HG03066 (cell line): Measurements from ENCODE around the gene DIP2B.

ENCODE experiments used
- ATAC-seq: cut with Tn5 transposase; IDR thresholded peaks from one replicate; pipeline ENCODE4 v1.9.1; 2021; ENCODE audit warnings: low read depth; ENCODE audit not compliant: unreplicated experiment

Gene DIP2B

DNA sequence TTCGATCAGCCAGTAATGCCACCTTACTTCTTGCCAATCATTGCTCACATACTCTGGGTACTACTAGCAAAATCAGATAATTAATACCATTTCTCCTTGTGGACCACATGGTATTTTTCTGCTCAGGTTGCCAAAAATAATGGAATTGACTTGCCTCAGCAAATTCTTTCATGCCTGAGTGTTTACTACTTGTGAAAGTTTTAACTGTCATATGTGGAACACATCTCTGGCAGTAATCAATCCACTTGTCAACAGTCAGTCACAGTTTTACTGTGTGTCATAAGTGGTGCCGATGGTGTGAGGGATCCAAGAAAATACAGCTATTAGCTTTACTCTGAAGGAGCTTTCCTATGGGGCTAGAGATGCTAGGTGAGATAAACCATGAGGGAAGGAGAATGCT, 203.8 kb downstream of the DIP2B start:
- ATAC-seq: no peak

DNA sequence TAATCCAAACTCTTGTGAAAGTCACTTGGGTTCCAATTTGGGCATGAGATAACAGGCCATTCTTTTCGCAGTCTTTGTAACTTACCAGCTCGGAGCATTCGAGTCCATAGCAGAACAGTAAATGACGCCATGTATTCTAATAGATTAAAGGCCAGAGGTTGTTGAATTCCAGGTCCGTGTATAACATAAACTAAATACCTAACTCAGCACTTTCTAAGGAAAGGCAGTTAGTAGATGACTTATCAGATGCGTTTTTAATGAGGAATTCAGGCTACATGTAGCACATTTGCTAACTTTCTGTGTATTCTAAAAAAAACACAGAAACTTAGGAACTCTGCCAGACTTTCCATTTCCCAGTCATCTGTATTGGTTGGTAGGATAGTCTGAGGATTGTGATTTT, 206.3 kb downstream of the DIP2B start:
- ATAC-seq: no peak

DNA sequence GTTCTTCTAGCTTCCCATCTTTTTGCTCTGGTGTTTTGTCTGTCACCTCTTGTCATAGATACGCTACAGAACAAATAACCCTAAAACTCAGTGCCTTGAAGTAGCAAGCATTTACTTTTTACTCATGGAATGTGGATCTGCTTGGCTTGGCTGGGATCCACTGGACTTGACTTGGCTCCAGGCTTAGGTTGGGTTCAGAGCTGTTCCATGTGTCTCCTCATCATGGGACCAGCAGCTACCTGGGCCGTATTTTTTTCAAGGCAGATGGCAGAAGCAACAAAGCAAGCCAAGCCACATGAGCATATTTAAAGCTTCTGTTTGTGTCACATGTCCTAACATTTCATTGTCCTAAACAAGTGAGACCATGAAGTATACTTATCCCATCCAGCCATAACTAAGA, 210.4 kb downstream of the DIP2B start:
- no peak for ATAC-seq

DNA sequence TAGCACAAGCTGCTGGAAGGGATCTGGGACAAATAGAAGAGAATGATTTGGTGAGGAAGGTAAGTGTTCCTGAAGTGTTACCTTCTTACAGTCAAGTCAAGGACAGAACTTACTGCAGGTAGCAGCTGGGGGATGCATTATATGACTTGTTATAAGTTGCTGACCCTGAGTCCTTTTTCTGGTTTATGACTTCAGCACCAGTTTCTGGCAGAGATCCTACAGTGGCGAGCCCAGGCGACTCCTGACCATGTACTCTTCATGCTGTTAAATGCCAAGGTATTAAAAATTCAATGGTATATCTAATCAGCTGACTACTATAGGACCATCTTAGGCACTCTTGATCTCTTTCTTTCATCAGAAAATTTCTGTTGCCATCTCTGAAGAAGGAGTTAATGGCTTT, 214.0 kb downstream of the DIP2B start:
- ATAC-seq: no peak

DNA sequence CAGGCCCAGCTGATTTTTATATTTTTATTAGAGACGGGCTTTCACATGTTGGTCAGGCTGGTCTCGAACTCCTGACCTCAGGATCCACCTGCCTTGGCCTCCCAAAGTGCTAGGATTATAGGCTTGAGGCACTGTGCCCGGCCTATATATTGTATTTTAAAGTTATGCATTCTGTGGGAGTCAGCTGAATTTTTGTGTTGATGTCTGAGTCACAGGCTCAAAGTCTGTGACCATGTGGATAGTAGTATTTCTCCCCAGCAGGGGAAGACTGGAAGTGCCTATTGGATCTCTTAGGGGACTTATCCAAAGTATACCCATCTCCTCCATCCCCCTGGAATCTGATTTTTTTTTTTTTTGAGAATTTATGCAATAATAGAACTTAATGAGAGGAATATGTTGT, 215.3 kb downstream of the DIP2B start:
- ATAC-seq: no peak

DNA sequence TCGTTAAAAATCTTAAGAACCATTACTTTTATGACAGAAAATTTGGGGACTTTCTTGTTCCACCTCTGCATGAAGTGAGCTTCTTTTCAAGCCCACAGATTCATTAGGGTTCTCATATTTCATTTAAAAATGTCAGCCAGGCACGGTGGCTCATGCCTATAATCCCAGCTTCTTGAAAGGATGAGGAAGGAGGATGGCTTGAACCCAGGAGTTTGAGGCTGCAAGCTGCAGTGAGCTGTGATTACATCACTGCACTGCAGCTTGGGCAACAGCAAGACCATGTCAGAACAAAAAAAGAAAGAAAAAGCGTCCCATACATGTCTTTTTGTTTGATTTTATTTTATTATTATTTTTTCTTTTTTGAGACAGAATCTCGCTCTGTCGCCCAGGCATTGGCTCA, 215.7 kb downstream of the DIP2B start:
- no peak for ATAC-seq

DNA sequence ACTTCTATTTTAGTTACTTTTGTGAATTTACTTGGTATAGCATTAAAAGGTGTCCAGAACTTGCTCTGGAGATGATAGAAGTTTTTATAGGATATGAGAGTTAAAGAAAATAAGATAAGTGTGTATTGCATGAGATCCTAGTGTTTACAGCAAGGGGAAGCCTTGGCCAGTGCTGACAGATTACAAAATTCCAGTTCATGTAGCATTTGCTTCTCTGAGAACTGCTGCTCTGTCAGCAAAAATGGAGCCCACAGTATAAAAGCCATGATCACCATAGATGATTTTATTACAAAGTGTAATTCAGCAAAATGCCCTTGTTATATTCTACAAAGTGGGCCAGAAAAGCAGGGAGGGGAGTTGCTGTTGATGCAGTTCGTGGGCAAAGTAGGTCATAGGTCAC, 219.1 kb downstream of the DIP2B start:
- ATAC-seq: no peak

DNA sequence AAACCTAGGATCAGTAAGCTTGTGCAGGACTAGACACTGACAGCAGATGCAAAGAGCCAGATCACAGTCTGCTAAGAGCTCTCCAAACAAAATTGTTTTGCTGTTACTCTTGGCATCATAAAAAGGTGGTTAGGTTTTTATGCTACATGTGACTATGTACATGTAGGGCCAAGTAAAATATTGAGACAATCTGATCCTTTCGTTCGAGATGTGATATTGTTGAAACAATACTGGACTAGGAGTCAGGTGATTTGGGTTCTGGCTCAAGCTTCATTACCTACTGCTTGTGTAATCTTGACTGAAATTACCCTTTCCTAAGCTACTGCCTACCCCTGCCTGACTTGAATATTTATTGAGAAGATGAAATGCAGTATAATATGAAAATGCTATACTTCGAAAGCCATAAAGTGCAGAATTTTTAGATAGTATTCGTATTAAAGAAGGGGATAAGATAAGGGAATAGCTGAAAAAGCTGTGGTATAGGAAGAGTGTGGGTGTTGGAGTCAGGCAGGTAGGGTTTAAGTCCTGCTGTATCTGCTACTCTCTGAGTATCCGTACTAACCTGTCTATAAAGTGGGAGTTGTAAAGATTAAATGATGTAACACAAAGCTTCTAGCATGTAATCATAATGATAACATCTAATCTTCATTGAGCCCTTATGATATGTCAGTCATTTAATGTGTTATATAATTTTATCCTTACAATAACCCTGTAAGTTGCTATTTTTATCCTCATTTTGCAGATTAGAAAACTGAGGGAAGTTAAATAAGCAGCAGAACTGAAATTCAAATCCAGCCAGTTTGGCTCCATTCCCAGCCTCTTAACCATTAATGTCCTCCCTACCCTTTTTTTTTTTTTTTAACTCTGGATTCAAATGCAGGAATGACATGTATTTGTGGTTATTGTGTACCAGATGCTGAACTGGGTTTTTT, 220.5 kb downstream of the DIP2B start:
- ATAC-seq: no peak

DNA sequence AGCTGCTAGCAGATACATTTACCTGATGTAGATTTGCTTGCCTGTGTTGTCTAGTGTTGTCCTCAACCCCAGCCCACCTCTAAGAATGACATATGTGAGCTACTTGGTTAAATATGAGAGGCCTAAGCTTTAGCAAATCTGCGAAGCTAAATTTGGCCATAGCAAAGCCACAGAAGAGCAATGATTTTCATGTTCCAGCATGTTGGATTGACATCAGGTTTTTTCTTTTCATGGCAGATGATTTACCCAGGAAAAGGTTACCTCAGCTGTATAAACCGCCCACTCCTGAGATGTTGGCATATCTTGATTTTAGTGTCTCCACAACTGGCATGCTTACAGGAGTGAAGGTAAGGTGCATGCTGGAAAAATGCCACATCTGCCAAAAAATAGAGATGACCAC, 222.7 kb downstream of the DIP2B start:
- no peak for ATAC-seq

DNA sequence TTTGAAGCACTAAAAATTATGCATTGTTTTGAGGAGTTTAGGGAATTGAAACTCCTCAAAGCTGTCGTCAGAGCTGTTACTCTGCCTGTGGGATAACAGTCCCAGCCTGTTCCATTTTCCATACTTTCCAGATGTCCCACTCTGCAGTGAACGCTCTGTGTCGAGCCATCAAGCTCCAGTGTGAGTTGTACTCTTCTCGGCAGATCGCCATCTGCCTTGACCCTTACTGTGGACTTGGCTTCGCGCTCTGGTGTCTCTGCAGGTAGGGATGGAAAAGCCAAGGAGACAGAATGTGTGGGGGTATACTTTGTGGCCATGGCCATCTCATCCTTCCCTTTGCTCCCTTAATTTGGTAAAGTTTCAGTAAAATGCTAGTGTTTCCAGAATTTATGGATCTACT, 223.6 kb downstream of the DIP2B start:
- ATAC-seq: no peak

DNA sequence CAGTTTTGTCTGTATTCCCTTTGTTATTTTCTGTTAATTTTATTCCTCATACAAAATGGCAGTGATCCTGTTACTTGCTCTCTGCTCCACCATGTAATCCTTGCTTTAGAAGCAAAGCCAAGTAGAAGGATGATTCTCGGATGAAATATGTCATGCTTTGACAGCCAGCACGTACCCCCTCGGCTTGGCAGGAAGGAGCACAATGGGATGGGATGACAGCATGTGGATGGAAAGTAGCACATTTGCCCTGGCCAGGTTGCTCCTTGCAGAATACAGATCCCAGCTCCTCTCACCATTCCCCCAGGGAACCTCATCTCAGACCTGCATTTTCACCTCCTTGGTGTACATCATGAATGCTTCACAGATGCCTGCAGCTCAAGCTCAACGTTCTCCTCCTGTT, 224.1 kb downstream of the DIP2B start:
- ATAC-seq: no peak

DNA sequence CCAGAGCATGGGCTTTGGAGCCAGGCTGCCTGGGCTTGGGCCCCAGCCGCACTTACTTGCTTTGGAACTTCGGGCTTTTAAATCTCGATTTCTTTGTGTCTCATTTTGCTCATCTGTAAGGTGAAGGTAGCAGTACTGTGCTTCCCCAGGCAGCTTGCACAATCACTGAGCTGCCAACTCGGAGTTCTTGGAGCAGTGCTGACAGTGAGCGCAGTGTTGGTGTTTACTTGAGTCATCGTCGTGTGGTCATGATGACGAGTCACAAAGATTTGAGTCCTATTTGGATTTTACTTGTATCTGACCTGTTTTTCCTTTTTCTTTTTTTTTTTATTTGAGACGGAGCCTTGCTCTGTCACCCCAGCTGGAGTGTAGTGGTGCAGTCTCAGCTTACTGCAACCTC, 227.8 kb downstream of the DIP2B start:
- ATAC-seq: no peak

DNA sequence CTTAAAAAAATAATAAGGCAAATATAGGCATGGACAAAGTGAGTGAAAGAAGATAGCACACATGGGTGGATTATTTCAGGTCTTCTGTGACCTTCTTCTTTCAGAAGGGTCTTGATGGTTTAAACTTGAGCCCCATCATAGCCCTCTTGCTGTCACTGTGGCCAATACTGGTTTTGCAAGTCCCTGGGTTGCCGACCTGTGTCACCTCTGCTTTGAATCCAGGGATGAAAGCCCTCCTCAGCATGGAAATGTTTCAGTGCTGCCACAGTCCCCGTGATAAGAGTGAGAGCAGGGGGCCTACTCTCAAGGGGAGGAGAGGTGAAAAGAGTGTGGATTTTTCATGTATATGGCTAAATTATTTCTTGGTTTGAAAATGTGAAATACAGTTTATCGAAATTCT, 228.9 kb downstream of the DIP2B start:
- ATAC-seq: no peak

DNA sequence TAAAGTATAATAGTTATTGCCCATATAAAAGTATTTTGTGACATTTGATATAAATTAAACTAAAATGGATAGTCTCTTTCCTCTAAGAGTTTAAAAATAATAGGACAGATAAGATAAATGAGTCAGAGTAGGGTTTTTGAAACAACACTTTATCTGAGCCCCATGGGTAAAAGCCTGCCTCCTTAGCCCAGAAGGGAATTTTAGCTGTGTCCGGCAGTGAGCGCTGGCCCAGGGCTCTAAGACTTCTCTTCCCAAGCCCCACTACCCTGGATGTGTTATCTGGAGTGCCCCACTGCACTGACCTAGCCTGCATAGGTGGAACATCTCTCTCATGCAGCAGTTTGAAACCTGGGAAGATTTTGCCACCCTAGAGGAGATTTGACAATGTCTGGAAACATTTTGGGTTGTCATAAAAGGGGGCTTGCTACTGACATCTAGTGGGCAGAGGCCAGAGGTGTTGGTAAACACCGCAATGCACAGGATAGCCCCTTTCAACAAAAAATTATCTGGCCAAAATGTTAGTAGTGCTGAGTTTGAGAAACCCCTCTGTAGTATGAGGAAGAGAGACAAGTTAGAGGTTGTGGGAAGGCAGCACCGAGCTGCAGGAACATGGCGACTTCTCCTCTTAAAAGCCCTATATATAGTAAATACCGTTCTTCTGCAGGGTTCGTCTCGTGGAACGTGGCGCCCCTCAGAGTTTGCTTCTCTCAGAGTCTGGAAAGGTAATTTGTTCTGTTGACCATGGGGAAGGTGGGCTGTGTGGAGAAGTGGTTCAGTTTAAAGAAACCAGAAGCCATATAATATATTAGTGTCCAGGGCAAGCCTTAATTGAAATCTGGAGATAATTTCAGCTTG, 229.9 kb downstream of the DIP2B start:
- ATAC-seq: no peak

DNA sequence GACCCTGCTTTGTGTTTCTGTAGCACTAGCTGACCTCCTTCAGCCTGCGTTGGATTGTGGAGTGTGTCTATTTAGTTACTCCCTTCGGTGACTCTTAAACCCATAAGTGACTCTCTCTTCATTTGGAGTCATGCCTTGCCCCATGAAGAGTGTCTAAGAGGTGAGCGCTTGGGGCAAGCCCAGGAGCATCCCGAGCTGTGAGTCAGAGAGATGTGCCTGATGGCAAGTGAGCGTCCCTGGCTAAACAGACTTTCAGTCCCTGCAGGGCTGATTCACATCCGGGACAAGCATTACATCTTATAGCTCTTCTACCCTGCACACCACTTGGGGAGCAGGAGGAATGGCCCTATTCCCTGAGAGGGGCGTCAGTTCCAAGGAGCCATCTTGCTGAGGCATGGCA, 234.8 kb downstream of the DIP2B start:
- no peak for ATAC-seq

DNA sequence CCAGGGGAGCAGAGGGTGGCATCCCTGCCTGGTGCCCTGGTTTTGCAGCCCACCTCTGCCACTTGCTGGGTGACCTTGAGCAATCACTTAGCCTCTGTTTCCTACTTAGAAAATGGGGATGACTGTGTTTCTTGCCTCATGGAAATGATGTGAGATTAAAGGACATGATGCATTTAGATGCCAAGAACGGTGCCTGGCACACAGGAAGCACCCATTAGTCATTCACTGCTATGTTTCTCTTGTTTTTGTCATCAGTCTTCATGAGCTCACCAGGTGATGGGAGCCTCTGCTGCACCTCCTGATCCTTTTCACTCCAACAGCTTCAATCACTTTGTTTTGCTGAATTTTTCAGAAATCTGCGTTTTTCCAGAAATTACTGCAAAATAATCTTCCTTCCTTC, 235.5 kb downstream of the DIP2B start:
- ATAC-seq: no peak

DNA sequence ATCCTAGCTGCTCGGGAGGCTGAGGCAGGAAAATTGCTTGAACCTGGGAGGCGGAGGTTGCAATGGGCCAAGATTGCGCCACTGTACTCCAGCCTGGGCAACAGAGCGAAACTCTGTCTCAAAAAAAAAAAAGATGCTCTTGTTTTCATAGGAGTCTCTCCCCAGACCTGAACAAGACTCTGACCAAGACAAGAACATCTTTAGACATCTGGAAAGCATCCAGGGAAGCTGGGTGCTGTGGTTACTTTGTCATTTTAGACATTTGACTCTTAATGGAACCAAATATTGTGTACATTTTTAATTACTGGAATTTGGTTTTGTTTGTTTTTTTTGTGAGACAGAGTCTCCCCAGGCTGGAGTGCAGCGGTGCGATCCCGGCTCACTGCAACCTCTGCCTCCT, 238.0 kb downstream of the DIP2B start:
- no peak for ATAC-seq

DNA sequence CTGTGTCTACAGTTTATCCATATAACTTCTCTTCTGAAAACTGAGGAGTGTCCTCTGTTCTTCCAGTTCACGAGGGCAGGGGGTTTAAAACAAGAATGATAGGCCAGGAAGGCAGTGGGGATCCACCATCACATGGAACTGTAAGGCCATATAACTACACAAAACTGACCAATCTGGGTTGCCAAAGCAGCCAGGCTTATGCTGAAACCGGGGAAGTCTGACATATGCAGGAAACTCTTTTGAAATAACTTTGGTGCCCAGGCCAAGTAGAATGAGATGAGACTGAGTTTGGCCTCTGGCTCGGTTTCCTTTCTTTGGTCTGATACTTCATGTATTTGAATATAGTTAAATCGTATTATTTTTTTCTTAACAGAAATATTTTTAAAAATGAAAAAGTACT, 241.1 kb downstream of the DIP2B start:
- no peak for ATAC-seq

DNA sequence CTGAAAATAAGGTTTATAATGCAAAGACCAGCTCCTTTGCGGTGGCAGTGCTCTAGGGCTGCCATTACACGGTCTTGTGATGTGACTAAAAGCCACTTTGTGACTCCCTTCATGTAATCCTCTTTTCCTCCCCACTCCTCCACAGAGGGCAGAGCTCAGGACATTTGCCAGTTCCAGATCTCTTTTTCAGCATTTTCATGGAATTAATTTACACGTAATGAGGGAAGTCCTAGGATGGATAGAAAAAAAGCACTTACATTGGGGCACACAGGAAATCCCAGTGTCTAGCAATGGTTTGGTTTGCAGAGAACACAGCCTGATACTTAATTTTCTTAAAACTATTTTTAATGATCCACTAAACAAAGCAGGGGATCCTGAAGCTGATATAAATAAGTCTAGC, 241.6 kb downstream of the DIP2B start:
- ATAC-seq: no peak

DNA sequence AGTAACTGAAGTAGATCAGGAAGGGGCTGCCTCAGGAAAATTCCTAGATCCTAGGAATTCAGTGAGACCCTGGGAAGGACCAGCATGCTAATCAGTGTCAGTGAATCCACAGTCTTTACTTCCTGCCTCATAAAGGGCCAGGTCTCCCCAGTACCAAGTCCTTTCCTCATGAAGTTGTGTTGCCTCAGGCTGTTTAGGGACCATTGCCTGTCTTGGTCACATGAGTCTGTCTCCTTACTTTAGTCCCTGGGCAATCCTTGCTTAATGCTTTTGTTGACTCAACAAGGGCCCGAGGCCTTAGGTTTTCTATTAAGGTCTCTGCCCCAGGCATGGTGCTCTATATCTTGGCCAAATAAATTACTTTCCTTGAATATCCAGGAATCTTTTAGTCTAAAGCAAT, 243.0 kb downstream of the DIP2B start:
- ATAC-seq: no peak

DNA sequence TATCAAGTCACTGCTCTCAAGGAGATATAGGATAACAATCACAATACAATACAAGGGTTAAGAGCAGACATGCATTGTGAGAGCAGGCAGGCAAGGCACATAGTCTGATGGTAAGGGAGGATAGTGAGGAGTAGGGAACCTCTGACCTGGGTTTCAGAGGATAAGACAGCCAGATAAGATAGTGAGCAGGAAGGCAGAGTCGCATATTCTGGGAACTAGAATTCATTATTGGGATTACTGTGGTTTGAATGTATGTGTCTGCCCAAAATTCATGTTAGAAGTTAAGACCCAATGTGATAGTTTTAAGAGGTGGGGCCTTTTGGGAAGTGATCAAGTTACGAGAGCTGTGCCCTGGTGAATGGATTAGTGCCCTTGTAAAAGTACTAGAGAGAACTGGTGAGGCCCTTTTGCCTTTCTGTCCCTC, 244.7 kb downstream of the DIP2B start:
- no peak for ATAC-seq

DNA sequence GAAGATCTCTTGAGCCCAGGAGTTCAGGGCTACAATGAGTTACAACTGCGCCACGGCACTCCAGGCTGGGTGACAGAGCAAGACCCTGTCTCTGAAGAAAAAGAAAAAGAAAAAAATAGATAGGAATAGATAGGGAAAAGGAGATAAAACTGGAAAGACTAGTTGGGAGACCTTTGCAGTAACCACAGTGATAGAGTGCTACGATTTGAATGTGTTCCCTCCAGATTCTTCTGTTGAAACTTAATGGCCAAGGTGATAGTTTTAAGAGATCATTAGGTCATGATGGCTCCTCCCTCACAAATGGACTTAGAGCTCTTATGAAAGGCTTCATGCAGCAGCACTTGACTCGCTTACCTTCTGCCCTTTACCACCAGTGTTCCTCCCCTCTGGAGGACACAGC, 245.6 kb downstream of the DIP2B start:
- no peak for ATAC-seq
